Ishikawa (cell line): ENCODE data around the gene CALML6.

Experiments used
- CEBPB ChIP-seq: IDR thresholded peaks from 2 replicates; pipeline ENCODE4 v1.6.1; 2012
- CREB1 ChIP-seq: IDR thresholded peaks from 2 replicates; pipeline ENCODE4 v1.6.1; 2012; ENCODE audit warnings: low read depth
- EGR1 ChIP-seq: IDR thresholded peaks from 2 replicates; pipeline ENCODE4 v1.6.1; 2012
- EP300 ChIP-seq: IDR thresholded peaks from 2 replicates; pipeline ENCODE4 v1.6.1; 2012; ENCODE audit warnings: borderline replicate concordance
- FOXM1 ChIP-seq: IDR thresholded peaks from 2 replicates; pipeline ENCODE4 v1.6.1; 2012; ENCODE audit warnings: low read depth, borderline replicate concordance
- NFIC ChIP-seq: IDR thresholded peaks from 2 replicates; pipeline ENCODE4 v1.6.1; 2012
- RAD21 ChIP-seq: IDR thresholded peaks from 2 replicates; pipeline ENCODE4 v1.6.1; 2012; ENCODE audit warnings: low read depth
- TAF1 ChIP-seq: IDR thresholded peaks from 2 replicates; pipeline ENCODE4 v1.6.1; 2012; ENCODE audit warnings: low read depth, mild to moderate bottlenecking
- TCF12 ChIP-seq: IDR thresholded peaks from 2 replicates; pipeline ENCODE4 v1.6.1; 2012; ENCODE audit warnings: low read depth
- TEAD4 ChIP-seq: IDR thresholded peaks from 2 replicates; pipeline ENCODE4 v1.6.1; 2012
- YY1 ChIP-seq: IDR thresholded peaks from 2 replicates; pipeline ENCODE4 v1.6.1; 2012; ENCODE audit warnings: low read depth
- ZBTB7A ChIP-seq: IDR thresholded peaks from 2 replicates; pipeline ENCODE4 v1.6.1; 2012; ENCODE audit warnings: low read depth
- TF ChIP-seq, protein P1 (sequence below): IDR thresholded peaks from 2 replicates; pipeline ENCODE4 v1.6.1; 2012
- TF ChIP-seq, protein P2 (sequence below): IDR thresholded peaks from 2 replicates; pipeline ENCODE4 v1.6.1; 2012; ENCODE audit warnings: low read depth, mild to moderate bottlenecking
- TF ChIP-seq, protein P3 (sequence below): IDR thresholded peaks from 2 replicates; pipeline ENCODE4 v1.6.1; 2012

The CALML6 gene

DNA sequence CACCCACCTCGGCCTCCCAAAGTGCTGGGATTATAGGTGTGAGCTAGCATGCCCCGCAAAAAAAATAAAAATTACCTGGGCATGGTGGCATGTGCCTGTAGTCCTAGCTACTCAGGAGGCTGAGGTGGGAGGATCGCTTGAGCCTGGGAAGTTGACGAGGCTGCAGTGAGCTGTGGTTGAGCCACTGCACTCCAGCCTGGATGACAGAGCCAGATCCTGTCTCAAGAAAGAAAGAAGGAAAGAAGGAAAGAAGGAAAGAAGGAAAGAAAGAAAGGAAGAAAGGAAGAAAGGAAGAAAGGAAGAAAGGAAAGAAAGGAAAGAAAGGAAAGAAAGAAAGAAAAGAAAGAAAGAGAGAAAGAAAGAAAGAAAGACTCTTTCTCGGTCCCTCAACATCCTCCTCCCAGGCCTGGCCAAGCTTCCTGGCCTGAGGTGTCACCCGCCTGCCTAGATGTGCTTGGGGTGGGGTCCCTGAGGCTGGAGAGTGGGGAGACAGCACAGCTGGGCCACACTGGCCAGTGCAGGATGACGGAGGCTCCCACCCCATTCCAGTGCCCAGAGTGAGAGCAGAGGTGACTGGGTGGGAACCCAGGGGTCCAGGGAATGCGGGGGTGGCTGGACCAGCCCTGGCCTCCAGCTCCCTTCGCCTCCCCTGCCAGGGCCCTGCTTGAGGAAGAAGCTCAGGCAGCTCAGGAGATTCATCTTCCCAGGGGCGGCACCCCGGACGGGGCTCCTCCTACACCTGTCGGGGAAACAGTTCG lies 14.0 kb upstream of the CALML6 start:
- no peak for TF ChIP-seq YY1
- TF ChIP-seq, protein P1, sequence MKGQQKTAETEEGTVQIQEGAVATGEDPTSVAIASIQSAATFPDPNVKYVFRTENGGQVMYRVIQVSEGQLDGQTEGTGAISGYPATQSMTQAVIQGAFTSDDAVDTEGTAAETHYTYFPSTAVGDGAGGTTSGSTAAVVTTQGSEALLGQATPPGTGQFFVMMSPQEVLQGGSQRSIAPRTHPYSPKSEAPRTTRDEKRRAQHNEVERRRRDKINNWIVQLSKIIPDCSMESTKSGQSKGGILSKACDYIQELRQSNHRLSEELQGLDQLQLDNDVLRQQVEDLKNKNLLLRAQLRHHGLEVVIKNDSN = no peak
- TF ChIP-seq CREB1 = no peak
- no peak for TF ChIP-seq RAD21
- TF ChIP-seq EP300 = no peak
- no peak for TF ChIP-seq EGR1
- TF ChIP-seq TAF1 = no peak
- TF ChIP-seq FOXM1 = no peak
- TF ChIP-seq, protein P2, sequence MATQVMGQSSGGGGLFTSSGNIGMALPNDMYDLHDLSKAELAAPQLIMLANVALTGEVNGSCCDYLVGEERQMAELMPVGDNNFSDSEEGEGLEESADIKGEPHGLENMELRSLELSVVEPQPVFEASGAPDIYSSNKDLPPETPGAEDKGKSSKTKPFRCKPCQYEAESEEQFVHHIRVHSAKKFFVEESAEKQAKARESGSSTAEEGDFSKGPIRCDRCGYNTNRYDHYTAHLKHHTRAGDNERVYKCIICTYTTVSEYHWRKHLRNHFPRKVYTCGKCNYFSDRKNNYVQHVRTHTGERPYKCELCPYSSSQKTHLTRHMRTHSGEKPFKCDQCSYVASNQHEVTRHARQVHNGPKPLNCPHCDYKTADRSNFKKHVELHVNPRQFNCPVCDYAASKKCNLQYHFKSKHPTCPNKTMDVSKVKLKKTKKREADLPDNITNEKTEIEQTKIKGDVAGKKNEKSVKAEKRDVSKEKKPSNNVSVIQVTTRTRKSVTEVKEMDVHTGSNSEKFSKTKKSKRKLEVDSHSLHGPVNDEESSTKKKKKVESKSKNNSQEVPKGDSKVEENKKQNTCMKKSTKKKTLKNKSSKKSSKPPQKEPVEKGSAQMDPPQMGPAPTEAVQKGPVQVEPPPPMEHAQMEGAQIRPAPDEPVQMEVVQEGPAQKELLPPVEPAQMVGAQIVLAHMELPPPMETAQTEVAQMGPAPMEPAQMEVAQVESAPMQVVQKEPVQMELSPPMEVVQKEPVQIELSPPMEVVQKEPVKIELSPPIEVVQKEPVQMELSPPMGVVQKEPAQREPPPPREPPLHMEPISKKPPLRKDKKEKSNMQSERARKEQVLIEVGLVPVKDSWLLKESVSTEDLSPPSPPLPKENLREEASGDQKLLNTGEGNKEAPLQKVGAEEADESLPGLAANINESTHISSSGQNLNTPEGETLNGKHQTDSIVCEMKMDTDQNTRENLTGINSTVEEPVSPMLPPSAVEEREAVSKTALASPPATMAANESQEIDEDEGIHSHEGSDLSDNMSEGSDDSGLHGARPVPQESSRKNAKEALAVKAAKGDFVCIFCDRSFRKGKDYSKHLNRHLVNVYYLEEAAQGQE = no peak
- no peak for TF ChIP-seq CEBPB
- TF ChIP-seq, protein P3, sequence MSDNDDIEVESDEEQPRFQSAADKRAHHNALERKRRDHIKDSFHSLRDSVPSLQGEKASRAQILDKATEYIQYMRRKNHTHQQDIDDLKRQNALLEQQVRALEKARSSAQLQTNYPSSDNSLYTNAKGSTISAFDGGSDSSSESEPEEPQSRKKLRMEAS = no peak

DNA sequence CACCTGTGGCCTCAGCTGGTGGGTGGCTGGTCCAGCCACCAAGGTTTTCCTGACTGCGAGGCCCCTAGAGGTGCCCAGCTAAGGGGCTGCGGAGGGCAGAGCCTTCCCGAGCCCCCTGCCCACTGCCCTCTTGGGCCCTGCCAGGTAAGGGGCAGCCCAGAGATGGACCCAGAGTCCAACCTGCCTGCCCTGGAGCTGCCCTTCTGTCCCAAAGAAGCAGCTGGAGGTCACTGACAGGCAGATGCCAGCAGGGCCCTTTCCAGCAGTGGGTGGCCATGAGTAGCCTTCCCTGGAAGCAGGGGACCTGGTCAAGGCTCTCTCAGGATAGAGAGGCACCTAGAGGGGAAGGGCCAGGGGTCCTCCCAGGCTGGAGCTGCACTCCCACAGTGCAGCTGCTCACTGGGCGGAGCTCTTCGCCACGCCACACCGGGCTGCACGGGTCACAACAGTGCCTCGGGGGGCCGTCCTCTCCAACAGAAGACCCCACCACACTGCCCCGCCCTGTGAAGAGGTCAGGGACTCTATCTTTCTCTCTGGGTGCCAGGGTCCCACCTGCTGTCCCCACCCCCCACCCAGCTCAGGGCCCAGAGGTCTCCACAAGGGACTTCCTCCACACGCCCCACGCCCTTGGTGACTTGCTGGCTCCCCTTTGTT lies 13.3 kb upstream of the CALML6 start:
- TF ChIP-seq TCF12 (no peak), FOXM1 (no peak), TAF1 (no peak)
- TF ChIP-seq, protein P3 = no peak

DNA sequence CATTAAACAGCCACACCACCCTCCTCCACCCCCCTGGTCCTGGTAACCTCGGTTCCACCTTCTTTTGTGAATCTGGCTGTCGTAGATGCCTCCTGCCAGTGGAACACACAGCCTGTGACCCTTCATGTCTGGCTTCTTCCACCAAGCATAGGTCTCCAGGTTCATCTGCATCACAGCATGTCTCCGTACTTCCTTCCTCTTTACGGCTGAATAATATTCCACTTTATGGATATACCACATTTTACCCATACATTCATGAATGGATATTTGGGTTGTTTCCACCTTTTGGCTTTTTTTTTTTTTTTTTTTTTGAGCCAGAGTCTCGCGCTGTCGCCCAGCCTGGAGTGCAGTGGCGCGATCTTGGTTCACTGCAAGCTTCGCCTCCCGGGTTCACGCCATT lies 11.8 kb upstream of the CALML6 start:
- TF ChIP-seq TAF1 (no peak), CREB1 (no peak), CEBPB (no peak), EP300 (no peak), ZBTB7A (no peak), TCF12 (no peak), NFIC (no peak), RAD21 (no peak), TEAD4 (no peak), FOXM1 (no peak), YY1 (no peak), EGR1 (no peak)
- TF ChIP-seq, protein P1 = no peak
- TF ChIP-seq, protein P3 = no peak
- TF ChIP-seq, protein P2 = no peak

DNA sequence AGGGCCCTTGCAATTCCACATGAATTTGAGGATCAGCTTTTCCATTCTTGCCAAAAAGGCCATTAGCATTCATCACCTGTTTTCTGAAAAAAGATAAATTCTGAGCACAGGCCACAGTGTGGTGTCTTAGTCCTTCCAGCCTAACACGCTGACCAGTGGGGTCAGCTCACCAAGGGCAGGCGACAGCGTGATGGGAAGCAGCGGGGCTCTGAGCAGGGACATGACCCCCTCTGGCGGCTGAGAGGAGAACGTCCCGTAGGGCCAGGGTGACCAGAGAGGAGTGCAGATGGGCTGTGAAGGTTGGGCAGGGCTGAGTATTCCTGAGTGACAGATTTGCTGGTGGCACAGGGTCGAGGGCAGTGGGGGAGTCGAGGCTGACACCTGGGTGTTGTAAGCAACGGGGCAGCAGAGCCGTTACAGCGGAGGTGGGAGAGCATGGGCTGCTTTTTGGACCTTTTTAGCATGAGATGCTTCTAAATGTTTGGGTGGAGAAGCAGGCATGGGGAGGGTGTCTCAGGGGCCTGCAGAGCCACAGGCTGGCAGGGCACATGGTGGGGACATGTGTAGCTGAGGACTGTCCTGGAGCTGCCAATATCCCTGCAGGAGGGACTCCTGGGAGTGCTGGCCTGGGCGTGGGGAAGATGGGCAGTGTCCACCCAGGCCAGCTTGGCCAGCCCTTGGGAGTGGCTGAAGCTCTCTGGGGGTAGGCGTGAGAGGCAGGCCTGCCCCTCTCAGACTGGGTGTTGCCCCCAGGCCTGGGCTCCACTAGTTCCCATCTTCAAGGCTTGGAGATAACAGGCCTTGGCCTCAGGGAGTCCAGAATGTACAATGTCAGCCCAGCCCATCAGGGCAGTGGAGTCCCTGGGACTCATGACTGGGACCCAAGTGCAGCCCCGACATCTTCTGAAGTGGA lies 8.6 kb upstream of the CALML6 start:
- TF ChIP-seq TAF1 = no peak
- TF ChIP-seq, protein P2 = no peak
- TF ChIP-seq, protein P3 = no peak
- TF ChIP-seq RAD21 = peak; percentile 95
- TF ChIP-seq ZBTB7A = no peak
